ENCODE data around the gene PTAFR. TPM values are rescaled to one million over a fixed set of nuclear protein-coding genes. Genes with fewer than 3 reads are reported as not detected.

The PTAFR gene
- total and polyA plus RNA-seq, 2 of the 4 experiments (the other 2 are of a cell fraction), result 0.17 to 0.18 TPM

DNA sequence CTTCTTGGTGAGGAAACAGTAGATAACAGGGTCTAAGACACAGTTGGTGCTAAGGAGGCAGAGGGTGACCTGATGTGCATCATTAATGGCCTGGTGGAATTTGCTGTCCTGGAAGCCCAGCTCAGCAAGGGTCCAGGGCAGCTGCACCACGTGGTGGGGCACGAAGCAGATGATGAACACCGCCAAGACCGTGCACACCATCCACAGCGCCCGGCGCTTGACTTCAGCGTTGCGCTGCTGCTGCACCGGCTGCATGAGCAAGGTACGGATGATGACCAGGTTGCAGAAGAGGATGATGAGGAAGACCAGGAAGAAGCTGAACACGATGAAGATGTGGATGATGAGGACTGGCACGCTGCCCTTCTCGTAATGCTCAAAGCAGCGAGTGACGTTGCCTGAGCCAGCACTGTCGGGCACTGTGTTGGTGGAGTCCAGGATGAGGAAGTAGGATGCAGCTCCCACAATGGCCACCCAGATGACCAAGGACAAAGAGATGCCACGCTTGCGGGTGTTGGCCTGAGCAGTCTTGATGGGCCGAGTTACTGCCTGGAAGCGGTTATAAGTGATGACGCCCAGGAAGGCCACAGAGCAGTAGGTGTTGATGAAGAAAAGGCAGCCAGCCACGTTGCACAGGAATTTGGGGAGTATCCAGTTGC is 26.2 kb downstream of the PTAFR start:
- Histone ChIP-seq H2AK5ac (ENCODE audit: low read depth, low read length) (no peak overlapping the region), H3K36me3 (ENCODE audit: control insufficient read depth, insufficient read depth, low read length) (no peaks in the 10 kb centered on the region), H3K27ac (ENCODE audit: insufficient read depth, low read length) (no peak overlapping the region), H3K4me2 (ENCODE audit: low read depth, low read length) (no peak overlapping the region), H3K79me1 (ENCODE audit: low read depth in 1 of 2, low read length in 2 of 2) (no peaks in the 10 kb centered on the region; a peak in 1 of 4 replicates), H2BK5ac (ENCODE audit: low read depth, low read length, poor library complexity, severe bottlenecking) (no peak overlapping the region), H4K5ac (ENCODE audit: low read depth, low read length) (no peak overlapping the region), H3K9me3 (ENCODE audit: control insufficient read depth, insufficient read depth, low read length) (no peaks in the 10 kb centered on the region), H3K9me1 (ENCODE audit: insufficient read depth, low read length) (peaks cover 4% of the 10 kb centered on the region; the same call in 1 of the 2 replicates), H4K91ac (ENCODE audit: insufficient read depth, low read depth, low read length) (no peak overlapping the region), H4K8ac (ENCODE audit: low read depth in 2 of 2, low read length in 2 of 2) (no peak overlapping the region), H4K20me1 (ENCODE audit: insufficient read depth, low read length) (no peaks in the 10 kb centered on the region), H2BK20ac (ENCODE audit: low read depth, low read length) (no peak overlapping the region), H3K27me3 (ENCODE audit: control insufficient read depth, insufficient read depth, low read length) (no peaks in the 10 kb centered on the region), H3K23ac (ENCODE audit: low read depth, low read length) (no peak overlapping the region), H3K4me1 (ENCODE audit: control insufficient read depth, insufficient read depth, low read length) (peaks cover 6% of the 10 kb centered on the region), H3K4me3 (ENCODE audit: insufficient read depth, low read depth, low read length) (no peak overlapping the region), H3K14ac (replicated peaks; ENCODE audit: low read depth, low read length) (no peak overlapping the region), H2AK9ac (replicated peaks; ENCODE audit: low read depth, low read length, poor library complexity) (no peak overlapping the region), H3K4ac (ENCODE audit: low read depth, low read length) (no peak overlapping the region), H2BK120ac (ENCODE audit: low read depth, low read length) (no peak overlapping the region), H2AFZ (replicated peaks; ENCODE audit: low read length, poor library complexity) (no peak overlapping the region), H3K18ac (ENCODE audit: low read depth, low read length) (no peak overlapping the region), H2BK15ac (ENCODE audit: low read depth, low read length) (no peak overlapping the region), H3K56ac (ENCODE audit: extremely low read depth, insufficient read depth, low read length) (no peak overlapping the region), H3K9ac (ENCODE audit: low read depth, low read length) (no peak overlapping the region)
- ChIA-PET POLR2A (ENCODE audit: unreplicated experiment) (no interaction called here), CTCF (no interaction called here)
- DNase-seq, result no peak
- dilution Hi-C loops (cut with HindIII; ENCODE audit: low sequenced_read_pairs, unreplicated experiment), result no loop called here
- BruUV-seq (replicated peaks), result no TSS peak
- 94% methylated on average over 13 of the region's 23 CpGs; no CpG with 5 or more reads in 1 of the 2 experiments for WGBS, 2 experiments (ENCODE audit: extremely low coverage in 2 of 2, insufficient read length in 1 of 2)
- no peak for ATAC-seq (ENCODE audit: low read depth)
- intact Hi-C loops (cut with micrococcal nuclease), result no loop called here
- in situ Hi-C loops (cut with MboI; ENCODE audit: low sequenced_read_pairs), result no loop called here
- TF ChIP-seq CHD1 (IDR thresholded peaks at IDR 0.05; ENCODE audit: low read depth, low read length) (no peak), RCOR1 (IDR thresholded peaks at IDR 0.05; ENCODE audit: insufficient replicate concordance, low read length) (no peak), RAD21 (IDR thresholded peaks at IDR 0.05; ENCODE audit: low read length) (no peak), MAZ (IDR thresholded peaks at IDR 0.05; ENCODE audit: borderline replicate concordance, low read depth, low read length) (no peak), FOS (IDR thresholded peaks at IDR 0.05; ENCODE audit: low read depth, low read length) (no peak), RFX5 (IDR thresholded peaks at IDR 0.05; ENCODE audit: low read depth, low read length) (no peak), POLR2A (IDR thresholded peaks at IDR 0.05; ENCODE audit: low read depth, low read length) (no peak), MXI1 (IDR thresholded peaks at IDR 0.05; ENCODE audit: borderline replicate concordance, low read depth, low read length) (no peak), BHLHE40 (IDR thresholded peaks at IDR 0.05; ENCODE audit: low read depth, low read length) (no peak), SMC3 (IDR thresholded peaks at IDR 0.05; ENCODE audit: low read depth, low read length) (no peak), MAFK (IDR thresholded peaks at IDR 0.05; ENCODE audit: low read depth, low read length) (no peak), CEBPB (IDR thresholded peaks at IDR 0.05; ENCODE audit: low read depth, low read length) (no peak), NFE2L2 (IDR thresholded peaks at IDR 0.05; ENCODE audit: low read depth, low read length) (no peak)
- TF ChIP-seq, protein P1, sequence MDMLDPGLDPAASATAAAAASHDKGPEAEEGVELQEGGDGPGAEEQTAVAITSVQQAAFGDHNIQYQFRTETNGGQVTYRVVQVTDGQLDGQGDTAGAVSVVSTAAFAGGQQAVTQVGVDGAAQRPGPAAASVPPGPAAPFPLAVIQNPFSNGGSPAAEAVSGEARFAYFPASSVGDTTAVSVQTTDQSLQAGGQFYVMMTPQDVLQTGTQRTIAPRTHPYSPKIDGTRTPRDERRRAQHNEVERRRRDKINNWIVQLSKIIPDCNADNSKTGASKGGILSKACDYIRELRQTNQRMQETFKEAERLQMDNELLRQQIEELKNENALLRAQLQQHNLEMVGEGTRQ (IDR thresholded peaks at IDR 0.05; ENCODE audit: low read depth, low read length), result no peak
- TF ChIP-seq, protein P2, sequence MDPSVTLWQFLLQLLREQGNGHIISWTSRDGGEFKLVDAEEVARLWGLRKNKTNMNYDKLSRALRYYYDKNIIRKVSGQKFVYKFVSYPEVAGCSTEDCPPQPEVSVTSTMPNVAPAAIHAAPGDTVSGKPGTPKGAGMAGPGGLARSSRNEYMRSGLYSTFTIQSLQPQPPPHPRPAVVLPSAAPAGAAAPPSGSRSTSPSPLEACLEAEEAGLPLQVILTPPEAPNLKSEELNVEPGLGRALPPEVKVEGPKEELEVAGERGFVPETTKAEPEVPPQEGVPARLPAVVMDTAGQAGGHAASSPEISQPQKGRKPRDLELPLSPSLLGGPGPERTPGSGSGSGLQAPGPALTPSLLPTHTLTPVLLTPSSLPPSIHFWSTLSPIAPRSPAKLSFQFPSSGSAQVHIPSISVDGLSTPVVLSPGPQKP (IDR thresholded peaks at IDR 0.05; ENCODE audit: borderline replicate concordance, low read depth, low read length), result no peak
- TF ChIP-seq, protein P3, sequence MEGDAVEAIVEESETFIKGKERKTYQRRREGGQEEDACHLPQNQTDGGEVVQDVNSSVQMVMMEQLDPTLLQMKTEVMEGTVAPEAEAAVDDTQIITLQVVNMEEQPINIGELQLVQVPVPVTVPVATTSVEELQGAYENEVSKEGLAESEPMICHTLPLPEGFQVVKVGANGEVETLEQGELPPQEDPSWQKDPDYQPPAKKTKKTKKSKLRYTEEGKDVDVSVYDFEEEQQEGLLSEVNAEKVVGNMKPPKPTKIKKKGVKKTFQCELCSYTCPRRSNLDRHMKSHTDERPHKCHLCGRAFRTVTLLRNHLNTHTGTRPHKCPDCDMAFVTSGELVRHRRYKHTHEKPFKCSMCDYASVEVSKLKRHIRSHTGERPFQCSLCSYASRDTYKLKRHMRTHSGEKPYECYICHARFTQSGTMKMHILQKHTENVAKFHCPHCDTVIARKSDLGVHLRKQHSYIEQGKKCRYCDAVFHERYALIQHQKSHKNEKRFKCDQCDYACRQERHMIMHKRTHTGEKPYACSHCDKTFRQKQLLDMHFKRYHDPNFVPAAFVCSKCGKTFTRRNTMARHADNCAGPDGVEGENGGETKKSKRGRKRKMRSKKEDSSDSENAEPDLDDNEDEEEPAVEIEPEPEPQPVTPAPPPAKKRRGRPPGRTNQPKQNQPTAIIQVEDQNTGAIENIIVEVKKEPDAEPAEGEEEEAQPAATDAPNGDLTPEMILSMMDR (conservative IDR thresholded peaks at IDR 0.05; ENCODE audit: low read depth, low read length), result no peak
